ENCODE results near the gene HAP1.
A peak's percentile ranks its signal among the peaks of the same experiment; 100 is the strongest.

The HAP1 gene

GRCh38 chr17:41739661-41740352 lies 5.4 kb upstream of the HAP1 start (continued):
- TF ChIP-seq ZFP37 (tag by site-specific recombination; IDR thresholded peaks at IDR 0.05) (no peak), ZNF518A (tag by site-specific recombination; conservative IDR thresholded peaks at IDR 0.05; ENCODE audit: low read depth) (no peak), SCRT1 (tag by site-specific recombination; IDR thresholded peaks at IDR 0.05; ENCODE audit: borderline replicate concordance) (no peak), PATZ1 (tag by site-specific recombination; IDR thresholded peaks at IDR 0.05) (peak; percentile 58), ZNF24 (tag by site-specific recombination; IDR thresholded peaks at IDR 0.05) (no peak), ZNF404 (tag by site-specific recombination; IDR thresholded peaks at IDR 0.05) (no peak), OSR2 (tag by site-specific recombination; IDR thresholded peaks at IDR 0.05) (no peak)
- TF ChIP-seq, protein P1, sequence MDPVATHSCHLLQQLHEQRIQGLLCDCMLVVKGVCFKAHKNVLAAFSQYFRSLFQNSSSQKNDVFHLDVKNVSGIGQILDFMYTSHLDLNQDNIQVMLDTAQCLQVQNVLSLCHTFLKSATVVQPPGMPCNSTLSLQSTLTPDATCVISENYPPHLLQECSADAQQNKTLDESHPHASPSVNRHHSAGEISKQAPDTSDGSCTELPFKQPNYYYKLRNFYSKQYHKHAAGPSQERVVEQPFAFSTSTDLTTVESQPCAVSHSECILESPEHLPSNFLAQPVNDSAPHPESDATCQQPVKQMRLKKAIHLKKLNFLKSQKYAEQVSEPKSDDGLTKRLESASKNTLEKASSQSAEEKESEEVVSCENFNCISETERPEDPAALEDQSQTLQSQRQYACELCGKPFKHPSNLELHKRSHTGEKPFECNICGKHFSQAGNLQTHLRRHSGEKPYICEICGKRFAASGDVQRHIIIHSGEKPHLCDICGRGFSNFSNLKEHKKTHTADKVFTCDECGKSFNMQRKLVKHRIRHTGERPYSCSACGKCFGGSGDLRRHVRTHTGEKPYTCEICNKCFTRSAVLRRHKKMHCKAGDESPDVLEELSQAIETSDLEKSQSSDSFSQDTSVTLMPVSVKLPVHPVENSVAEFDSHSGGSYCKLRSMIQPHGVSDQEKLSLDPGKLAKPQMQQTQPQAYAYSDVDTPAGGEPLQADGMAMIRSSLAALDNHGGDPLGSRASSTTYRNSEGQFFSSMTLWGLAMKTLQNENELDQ (tag by site-specific recombination; IDR thresholded peaks at IDR 0.05; ENCODE audit: low read depth), result no peak

- no peaks in the 10 kb centered on the region for H3K9me3 ChIP-seq (ENCODE audit: control insufficient read depth, insufficient read depth, low read depth, low read length)
- no peak overlapping the region; the same call in 1 of the 2 replicates for H3K27ac ChIP-seq (ENCODE audit: extremely low read depth, low read depth, low read length)
- no peak overlapping the region for H3K4me3 ChIP-seq (ENCODE audit: low read depth, low read length)
- H3K4me1 ChIP-seq (ENCODE audit: control insufficient read depth, insufficient read depth, low read length), result peaks cover 2% of the 10 kb centered on the region; the same call in 1 of the 2 replicates
- no peaks in the 10 kb centered on the region for H3K36me3 ChIP-seq (ENCODE audit: control insufficient read depth in 2 of 2, insufficient read depth in 1 of 2, low read length in 2 of 2)
- POLR2A ChIA-PET, result no interaction called here
- TF ChIP-seq PATZ1 (tag by site-specific recombination; IDR thresholded peaks at IDR 0.05) (0 out of 2 replicates have a peak, but pooled peaks have one; percentile 3), ZNF155 (tag by site-specific recombination; IDR thresholded peaks at IDR 0.05) (no peak), ZNF768 (tag by site-specific recombination; IDR thresholded peaks at IDR 0.05) (no peak), ZFP69B (tag by site-specific recombination; IDR thresholded peaks at IDR 0.05) (no peak), GLIS2 (tag by site-specific recombination; IDR thresholded peaks at IDR 0.05) (0 out of 2 replicates have a peak, but pooled peaks have one; percentile 19), HIC1 (tag by site-specific recombination; IDR thresholded peaks at IDR 0.05) (no peak)
- TF ChIP-seq, protein P2, sequence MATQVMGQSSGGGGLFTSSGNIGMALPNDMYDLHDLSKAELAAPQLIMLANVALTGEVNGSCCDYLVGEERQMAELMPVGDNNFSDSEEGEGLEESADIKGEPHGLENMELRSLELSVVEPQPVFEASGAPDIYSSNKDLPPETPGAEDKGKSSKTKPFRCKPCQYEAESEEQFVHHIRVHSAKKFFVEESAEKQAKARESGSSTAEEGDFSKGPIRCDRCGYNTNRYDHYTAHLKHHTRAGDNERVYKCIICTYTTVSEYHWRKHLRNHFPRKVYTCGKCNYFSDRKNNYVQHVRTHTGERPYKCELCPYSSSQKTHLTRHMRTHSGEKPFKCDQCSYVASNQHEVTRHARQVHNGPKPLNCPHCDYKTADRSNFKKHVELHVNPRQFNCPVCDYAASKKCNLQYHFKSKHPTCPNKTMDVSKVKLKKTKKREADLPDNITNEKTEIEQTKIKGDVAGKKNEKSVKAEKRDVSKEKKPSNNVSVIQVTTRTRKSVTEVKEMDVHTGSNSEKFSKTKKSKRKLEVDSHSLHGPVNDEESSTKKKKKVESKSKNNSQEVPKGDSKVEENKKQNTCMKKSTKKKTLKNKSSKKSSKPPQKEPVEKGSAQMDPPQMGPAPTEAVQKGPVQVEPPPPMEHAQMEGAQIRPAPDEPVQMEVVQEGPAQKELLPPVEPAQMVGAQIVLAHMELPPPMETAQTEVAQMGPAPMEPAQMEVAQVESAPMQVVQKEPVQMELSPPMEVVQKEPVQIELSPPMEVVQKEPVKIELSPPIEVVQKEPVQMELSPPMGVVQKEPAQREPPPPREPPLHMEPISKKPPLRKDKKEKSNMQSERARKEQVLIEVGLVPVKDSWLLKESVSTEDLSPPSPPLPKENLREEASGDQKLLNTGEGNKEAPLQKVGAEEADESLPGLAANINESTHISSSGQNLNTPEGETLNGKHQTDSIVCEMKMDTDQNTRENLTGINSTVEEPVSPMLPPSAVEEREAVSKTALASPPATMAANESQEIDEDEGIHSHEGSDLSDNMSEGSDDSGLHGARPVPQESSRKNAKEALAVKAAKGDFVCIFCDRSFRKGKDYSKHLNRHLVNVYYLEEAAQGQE (tag by site-specific recombination; IDR thresholded peaks at IDR 0.05), result no peak
- CTCF ChIA-PET, result interaction anchor here (0.6 to 6.8 kb wide), 7 partner anchors 13 to 119 kb away, joined by 3 to 49 read pairs (median 4); partner anchors contain the start of gene JUP
Observed at GRCh38 chr17:41738801-41739112, 4.3 kb upstream of the HAP1 start.

All from HEK293 (cell line).